Loucy (cell line): ENCODE measurements around the gene ADGRF3.

Experiments used
- EZH2phosphoT487 ChIP-seq: fragments of 200-600 bp; IDR thresholded peaks from 2 replicates; pipeline ENCODE4 v1.6.1; 2018; ENCODE audit warnings: antibody characterized with exemption, mild to moderate bottlenecking, moderate library complexity, borderline replicate concordance
- TF ChIP-seq, protein P1 (sequence below): fragments of 200-600 bp; sonication (generic); conservative IDR thresholded peaks from 2 replicates; pipeline ENCODE4 v1.5.1; 2014; ENCODE audit warnings: mild to moderate bottlenecking, antibody characterized with exemption, low read length

DNA sequence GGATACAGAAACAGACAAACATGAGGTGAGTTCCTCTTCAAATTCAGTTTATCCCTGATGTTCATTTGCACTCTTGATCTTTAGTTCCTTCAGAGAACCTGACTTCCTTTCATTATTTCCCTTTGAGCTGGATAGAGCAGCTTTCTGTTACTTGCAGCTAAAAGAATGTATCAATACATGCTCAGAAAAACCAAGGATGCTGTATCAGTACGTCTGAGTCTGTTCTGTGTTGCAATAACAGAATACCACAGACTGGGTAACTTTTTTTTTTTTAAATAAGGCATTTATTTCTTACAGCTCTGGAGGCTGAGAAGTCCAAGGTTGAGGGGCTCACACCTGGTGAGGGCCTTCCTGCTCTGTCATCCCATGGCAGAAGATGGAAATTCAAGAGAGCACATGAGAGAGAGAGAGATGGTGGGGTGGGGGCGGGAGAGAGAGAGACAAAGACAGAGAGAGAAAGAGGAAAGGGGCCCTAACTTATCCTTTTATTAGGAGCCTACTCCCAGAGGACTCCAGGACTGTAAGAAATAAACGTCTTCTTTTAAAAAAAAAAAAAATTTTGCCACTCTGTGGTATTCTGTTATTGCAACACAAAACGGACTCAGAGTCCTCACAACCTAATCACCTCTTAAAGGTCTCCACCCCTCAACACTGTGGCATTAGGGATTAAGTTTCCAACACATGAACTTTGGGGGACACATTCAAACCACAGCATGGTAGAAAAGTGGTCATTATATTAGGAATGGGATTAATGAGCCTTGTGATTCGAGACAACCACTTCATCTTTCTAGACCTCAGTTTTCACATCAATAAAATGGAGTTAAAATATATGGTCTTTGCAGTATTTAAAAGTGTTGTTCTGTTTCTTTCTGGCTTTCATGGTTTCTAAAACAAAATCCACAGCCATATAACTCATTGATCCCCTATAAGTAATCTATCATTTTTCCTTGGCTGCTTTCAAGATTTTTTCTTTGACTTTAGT lies 19.0 kb downstream of the ADGRF3 start:
- TF ChIP-seq EZH2phosphoT487, result no peak
- TF ChIP-seq, protein P1, sequence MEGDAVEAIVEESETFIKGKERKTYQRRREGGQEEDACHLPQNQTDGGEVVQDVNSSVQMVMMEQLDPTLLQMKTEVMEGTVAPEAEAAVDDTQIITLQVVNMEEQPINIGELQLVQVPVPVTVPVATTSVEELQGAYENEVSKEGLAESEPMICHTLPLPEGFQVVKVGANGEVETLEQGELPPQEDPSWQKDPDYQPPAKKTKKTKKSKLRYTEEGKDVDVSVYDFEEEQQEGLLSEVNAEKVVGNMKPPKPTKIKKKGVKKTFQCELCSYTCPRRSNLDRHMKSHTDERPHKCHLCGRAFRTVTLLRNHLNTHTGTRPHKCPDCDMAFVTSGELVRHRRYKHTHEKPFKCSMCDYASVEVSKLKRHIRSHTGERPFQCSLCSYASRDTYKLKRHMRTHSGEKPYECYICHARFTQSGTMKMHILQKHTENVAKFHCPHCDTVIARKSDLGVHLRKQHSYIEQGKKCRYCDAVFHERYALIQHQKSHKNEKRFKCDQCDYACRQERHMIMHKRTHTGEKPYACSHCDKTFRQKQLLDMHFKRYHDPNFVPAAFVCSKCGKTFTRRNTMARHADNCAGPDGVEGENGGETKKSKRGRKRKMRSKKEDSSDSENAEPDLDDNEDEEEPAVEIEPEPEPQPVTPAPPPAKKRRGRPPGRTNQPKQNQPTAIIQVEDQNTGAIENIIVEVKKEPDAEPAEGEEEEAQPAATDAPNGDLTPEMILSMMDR, result no peak
